NCI-H1930 (cell line): ENCODE data around the gene EIF4E2.
"Not testable (repeated sequence)": the region's sequence is repeated elsewhere in the genome, so short reads cannot be mapped to it uniquely, and the experiment has no call there.

Experiments used
- DNase-seq, 2 experiments: peaks; one replicate each; lab custom pipeline; 2025; lab: John Stamatoyannopoulos, UW

EIF4E2 gene

DNA sequence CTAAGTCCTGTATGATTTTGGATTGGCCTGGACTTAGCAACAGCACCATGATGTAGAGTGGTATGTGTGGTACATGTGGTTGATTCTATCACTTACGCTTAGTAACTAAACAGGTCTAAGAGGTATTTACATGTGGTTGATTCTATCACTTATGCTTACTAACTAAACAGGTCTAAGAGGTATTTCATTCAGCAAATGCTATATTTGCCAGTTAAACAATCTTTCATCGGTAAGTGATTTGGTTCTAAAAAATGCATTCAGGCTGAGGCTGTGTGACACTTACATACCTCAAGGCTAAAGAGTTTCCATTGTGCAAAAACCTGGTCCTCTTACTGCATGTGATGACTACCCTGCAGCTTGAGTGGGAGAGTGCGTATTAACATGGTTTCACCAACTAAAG, 13.1 kb downstream of the EIF4E2 start:
- no peak for DNase-seq

DNA sequence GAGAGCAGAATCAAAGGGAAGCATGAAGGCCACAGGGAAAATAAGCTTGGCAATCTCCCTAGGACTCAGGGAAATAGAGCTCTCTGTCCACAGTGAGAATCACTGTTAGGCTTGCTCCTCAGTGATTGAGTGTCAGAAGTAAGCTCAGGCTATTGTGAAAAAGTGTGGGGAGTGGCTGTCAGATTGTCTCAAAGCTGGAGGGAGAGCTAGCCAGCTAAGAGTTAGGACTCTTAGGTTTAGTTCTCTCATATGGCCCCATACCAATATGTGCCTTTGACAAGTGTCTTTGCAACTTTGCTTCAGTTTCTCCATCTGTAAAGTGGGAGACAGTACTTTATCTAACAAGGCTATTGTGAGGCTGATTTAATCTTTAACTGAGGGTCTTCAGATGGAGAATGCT, 17.2 kb downstream of the EIF4E2 start:
- DNase-seq = no peak

DNA sequence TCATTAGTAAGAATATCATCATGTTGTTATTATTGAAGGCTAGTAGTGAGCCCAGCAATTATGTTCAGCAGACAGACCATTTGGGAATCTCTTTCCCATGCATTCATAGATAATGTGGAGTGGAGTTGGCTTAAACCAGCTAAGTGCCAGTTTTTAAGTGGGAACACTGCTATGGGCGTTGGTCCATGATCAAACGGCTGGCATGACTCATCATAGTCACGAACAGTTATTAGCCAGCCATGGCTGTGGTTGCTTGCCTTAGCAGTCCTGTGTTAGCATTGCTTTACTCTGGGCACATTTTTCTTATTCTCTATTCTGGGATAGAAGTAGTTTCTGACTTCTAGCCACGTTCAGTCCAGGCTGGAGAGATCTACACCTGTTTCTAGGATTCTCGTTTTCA, 17.7 kb downstream of the EIF4E2 start:
- no peak for DNase-seq

DNA sequence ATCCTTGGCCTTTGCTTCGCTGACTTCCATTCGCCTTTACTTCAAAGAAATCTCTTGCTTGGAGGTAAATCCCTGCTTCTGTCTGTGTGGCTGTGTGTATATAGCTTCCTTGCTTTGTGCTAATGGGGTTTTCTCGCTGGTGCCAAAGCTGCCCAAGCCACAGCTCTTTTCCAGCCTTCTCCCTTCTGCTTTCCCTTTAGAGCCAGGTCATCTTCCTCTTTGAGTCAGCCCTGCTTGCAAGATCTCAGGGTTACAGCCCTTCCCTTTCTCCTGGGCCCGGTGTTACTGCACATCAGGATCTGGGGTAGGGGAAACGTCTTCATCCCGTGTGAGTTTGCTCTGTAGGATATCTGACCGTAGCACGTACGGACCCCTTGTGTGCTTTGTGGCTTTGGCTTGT, 19.1 kb downstream of the EIF4E2 start:
- DNase-seq = no peak

DNA sequence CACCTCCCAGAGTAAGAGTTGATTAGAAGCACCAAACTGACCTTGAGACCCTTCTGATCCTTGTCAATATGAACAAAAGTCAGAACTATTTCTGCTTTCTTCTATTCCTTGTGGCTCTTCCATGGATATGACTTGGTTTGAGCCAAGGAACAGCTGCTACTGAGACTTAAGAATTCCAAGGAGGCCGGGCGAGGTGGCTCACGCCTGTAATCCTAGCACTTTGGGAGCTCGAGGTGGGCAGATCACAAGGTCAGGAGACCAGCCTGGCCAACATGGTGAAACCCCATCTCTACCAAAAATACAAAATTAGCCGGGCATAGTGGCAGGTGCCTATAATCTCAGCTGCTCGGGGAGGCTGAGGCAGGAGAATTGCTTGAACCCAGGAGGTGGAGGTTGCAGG, 20.0 kb downstream of the EIF4E2 start:
- not testable (repeated sequence) for DNase-seq

DNA sequence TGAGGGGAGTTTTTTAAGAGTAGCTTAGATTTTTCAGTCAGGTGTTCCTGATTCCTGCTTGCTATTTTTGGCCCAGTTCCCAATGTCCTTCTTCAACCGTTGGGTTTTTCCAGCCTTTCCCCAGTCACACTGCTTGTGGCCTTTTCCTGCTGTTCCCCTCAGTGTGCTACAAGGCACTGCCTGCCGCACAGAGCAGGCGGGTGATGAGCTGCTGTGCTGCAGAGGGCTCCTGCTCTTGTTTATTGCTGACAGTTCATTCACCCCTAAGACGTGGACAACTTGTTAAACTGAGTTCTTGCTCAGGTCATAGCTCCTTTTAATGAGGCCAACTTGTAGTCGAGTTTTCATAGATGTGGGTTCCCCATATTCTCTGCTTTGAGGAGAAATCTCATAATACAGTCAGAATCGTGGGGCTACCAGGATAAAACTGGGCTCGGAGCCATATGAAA, 20.6 kb downstream of the EIF4E2 start:
- no peak for DNase-seq

DNA sequence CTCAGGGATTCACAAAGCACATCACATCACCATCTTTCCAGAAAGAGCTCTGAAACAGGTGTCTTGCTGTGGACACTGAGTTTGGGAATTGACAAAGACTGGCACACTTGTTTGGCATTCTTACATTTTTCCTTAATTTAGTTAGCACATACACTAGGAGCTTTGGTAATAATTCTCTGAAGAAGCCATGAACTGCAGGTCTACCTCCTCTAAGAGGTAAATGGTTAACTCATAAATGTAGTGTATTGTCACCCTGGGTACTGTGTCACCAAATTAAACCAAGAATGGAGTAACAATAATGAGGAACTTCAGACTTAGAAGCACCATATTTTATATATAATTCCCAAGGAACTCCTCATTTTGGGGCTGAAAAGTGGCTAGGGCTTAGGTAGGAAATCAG, 22.6 kb downstream of the EIF4E2 start:
- DNase-seq = no peak

DNA sequence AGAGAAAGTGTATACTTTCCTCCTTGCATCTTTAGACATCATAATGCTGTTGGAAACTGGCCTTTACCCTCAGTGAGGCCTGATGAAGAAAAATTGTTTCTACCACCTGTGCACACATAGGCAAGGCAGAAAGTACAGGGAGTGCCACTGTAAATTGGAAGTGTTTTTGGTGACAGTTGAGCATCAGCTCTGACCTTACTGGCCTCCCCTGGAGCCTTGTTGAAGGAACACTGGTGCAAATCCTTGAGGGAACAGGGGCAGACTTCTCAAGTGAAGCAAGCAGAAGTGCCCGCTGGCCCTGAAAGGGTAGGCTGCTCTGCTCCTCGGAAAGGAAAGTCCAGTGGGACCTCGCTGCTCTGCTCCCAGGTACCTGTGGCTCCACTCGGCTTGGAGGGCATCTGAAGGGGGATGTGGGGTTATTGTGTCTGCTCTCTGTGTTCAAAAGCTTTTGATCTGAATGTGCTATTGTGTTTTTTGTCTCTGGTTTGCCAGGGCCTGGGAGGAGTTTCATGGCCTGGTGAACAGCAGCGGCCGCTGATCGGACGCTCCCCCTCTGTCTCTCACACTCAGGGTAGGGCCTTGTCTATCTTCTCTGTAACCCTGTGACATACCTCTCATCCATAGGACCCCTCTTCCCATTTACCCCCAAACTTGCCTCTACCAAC, 23.4 kb downstream of the EIF4E2 start:
- no peak for DNase-seq

DNA sequence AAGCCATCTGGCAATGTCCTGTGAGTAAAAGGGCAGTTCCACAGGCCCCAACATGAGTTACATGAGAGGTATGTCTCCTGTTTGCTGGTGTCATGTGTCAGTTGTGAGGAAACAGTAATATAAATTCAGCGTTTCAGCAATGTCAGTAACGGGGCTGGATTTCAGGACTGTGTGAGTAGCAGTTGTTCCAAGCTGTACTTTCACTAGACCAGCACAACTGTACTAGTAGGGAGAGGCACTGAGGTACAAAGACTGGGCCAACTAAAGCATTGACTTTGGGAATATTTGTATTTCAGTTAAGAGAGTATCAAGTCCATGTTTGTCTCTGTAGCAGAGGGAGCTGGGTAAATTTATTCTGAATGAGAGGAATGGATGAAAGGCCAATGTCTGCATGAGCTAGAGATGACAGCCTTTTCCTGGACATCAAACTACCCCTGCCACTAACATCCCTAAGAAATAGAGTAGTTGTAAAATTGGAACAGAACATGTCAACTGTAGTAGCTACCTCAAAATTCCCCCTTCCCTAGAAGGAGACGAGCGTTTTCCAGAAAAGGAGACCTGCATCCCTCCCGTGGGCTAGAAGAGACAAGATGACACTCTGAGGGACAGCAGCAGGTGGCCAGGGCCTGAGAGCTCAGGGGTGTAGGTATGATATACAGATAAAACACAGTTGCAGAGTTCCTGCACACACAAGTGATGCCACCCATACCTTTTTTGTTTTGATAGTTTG, 24.4 kb downstream of the EIF4E2 start:
- no peak for DNase-seq

DNA sequence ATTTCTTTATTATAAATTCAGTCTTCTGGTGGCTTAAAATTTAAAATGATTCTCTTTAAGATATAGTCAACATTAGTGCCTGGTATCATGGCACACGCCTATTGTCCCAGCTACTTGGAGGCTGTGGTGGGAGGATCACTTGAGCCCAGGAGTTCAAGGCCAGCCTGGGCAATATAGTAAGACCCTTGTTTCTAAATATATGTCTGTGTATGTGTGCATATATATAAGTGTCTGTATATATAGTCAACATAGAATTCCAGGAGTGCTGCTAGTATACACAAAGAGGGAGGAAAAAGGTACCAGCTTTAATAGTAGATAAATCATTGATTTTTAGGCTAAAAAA, 24.9 kb downstream of the EIF4E2 start:
- no peak for DNase-seq

DNA sequence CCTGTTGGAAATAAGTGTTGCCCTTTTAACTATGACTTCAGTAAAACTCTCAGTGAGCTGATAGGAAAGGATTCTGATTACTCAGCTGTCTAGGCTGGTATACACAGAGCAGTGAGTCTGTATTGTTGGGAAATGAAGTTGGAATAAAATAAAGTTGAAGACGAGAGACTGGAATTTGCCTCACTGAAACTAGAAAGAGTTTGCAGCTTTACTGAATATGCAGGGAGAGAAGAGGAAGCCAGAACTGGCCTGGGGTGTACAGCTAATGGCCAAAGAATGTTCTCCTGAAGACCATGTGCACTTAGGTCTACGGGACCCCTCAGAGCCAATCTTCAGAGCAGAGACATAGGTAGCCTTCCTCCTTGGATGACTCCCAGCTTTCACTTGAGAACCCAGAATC, 26.5 kb downstream of the EIF4E2 start:
- no peak for DNase-seq

DNA sequence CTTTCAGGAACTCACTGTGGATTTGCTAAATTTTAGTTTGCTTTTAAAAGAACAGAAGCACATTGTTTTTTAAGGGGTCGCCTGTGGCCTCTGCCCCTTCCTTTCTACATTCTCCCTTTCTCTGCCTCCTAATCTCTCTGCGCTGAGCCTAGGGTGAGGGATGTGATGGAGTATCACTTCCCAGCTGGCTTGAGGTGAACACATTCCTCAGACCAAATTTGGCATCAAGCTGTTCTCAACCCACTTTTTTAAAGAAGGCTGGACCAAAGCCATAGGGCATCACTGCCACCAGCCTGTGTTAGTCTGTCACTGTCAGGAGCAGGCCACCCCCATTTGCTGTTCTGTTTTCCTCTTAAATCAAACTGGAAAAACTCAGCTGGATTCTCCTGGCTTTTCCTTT, 27.4 kb downstream of the EIF4E2 start:
- no peak for DNase-seq

DNA sequence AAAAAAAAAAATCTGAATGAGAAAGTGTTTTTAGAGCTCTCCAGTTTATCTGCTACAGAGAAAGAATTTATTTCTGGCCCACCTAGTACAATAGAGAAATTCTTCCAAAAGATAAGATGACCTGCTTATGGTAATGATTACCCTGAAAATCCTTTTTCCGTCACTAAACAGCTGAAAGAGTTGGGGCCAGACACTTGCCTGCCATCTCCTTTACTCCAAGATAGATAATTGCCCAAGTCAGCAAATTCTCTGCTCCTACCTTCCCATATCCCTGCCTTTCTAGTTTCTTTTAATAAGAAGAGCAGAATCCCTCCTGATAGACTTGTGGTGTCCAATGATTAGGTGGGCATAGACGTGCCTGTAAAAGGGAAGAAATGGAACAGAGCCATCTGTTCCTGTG, 28.1 kb downstream of the EIF4E2 start:
- DNase-seq = no peak

DNA sequence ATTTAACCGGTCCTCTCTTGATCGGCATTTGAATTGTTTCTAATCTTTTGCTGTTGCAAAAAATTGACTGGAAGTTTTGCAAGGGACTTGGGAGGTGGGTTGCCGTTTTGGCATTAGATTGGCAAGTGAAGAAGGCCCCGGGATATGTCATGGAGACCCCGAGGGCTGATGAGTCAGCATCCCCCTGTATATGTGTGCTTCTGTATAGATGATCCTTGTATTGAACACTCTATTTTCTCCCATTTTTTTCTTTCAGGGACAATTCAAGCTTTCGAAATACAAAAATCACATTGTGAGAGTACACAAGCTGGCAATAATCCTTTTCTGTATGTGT, 30.1 kb downstream of the EIF4E2 start:
- DNase-seq = no peak

DNA sequence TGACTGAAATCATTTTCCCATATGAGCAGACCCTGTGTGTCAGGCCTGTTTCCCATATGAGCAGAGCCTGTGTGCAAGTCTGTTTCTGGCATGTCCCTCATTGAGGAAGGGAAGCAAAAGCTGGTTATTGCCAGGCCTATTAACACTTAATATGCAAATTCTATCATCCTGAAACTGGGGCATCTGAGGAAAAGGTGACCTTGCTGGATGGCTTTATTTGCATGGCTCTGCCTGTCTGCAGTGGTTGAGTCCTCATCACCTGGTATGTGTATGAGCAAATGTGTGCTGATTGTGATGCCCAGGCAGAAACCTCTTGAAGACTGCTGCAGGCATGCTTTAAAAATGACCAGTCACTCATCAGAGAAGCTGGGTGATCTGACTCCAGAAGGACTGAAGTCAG, 31.2 kb downstream of the EIF4E2 start:
- no peak for DNase-seq

DNA sequence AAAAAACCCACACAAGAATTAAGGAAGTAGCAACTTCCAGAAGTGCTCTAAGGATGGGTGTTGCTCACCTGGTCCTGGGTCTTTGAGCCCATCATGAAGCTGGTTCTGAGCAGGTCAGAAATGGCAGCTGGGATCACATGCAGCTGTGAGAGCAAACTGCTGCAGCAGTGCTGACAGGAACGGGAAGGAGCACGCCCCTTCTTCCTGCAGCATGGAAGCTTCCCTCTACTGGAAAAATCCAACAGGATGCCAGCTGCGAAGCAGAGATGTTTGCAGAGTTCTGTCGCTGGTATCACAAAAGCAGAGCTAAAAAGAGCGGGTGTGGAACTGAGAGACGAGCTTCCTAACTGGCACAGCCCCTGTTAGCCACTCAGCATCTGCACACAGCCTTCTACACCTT, 33.7 kb downstream of the EIF4E2 start:
- no peak for DNase-seq

DNA sequence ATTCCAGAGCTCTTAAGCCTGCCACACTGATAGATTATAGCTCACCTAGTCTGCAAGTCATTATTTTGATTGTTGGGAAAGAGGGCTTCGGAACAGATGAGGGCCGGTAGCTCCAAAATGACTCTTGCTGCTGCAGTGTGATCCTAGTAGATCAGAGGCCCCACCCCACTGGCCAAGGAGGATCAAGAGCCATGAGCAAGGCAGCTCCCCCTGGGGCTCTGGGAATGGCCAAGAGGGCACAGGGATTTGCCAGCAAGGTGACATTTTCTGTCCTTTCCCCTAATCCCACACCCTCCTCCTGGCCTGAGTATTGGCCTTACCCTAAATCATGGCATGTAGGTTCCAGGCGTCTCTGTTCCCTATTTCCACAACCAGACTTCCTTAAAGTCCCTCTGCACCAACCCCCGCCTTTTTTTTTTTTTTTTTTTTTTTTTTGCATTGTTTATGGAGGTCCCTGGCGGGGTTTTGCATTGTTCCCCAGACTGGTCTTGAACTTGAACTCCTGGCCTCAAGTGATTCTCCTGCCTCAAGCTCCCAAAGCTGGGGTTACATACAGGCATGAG, 36.5 kb downstream of the EIF4E2 start:
- no peak for DNase-seq

DNA sequence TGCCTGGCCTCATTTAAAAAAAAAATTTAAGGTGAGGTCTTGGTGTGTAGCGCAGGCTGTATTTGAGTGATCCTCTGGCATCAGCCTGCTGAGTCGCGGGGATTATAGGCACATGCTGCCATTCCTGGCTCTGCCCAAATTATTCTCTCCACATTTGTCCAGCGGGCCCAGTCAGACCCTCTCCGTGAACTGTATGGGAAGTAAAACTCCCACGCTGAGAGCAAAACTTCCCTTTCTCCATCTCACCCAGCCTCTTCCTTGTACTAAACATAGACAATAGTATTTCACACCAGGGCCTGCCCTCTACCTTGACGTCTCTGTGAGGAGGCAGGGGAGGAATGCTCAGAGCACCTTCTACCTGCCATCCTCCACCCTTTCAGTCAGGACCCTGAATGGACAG, 37.0 kb downstream of the EIF4E2 start:
- DNase-seq = no peak

DNA sequence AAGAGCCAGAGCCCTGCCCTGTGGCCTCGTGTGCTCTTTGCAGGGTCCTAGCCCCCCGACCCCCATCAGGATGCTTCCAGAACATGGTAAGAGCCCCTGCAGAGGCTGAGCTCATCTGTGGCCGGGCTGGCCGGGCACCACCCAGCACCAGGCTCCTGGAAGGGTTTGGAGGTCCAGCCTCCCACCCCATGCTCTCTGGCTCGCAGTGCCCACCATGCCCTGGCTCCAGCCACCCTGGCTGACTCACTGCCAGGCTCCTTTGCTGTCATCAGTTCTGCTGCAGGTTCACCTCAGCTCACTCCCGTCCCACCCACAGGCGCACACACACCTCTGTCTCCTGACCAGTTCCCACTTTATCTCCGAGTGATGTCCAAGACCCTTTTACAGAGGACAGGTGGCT, 37.5 kb downstream of the EIF4E2 start:
- DNase-seq = no peak

DNA sequence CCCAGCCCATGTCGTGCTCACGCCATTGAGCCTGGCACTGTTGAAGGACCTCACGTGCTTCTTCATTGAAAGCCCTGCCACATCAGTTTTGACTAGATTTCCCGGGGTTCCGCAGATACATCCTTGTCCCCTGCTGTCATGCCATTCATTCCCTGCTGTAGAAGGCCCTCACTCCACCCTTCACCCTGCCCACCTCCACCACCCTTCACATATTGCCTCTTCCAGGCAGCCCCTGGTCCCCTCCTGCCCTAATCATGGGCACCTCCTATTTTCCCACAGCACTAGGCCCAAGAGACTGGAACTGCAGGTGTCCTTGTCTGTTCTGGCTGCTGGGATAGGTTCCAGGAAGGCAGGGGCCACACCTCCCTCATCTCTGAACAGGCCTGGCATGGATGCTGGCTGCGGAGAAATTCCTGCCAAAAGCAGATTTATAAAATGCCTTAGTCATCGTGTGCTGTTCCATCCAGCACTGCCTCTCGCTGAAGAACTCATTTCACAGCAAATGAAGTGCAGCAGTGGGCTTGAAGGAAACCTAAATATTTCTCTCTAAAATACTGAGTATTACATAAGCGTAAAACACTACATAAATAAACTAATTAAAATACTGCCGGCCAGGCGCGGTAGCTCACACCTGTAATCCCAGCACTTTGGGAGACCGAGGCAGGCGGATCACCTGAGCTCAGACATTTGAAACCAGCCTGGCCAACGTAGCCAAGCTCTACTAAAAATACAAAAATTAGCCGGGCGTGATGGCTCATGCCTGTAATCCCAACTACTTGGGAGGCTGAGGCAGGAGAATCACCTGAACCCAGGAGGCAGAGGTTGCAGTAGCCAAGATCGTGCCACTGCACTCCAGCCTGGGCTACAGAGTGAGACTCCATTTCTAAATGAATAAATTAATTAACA, 38.4 kb downstream of the EIF4E2 start:
- no peak for DNase-seq

DNA sequence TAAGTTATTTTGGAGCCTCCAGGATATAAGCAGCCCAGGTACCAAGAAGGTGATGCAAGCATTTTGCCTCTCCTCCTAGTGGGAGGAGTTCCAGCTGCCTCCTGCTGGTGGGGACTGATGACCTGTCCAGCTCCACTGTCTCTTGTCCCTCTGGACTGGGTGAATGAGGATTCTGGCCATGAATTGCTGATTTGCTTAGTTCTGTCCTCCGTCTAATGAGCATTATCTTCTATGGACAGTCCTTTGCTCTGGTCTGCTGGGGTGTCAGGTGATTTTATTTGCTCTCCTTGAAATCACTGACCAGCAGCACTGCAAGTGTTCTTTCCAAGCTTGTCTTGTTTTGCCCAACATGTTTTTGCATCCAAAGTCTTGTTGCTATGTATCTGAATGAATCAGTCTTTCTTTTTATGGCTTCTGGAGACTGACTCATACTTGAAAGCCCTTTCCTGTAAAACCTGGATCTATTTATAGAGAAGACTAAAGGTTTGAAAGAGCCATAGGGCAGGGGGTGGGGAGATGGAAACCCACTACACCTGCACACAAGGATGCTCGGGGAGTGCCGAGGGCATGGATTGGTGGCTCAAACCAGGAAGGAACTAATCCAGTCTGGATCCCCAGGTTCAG, 42.4 kb downstream of the EIF4E2 start:
- no peak for DNase-seq

DNA sequence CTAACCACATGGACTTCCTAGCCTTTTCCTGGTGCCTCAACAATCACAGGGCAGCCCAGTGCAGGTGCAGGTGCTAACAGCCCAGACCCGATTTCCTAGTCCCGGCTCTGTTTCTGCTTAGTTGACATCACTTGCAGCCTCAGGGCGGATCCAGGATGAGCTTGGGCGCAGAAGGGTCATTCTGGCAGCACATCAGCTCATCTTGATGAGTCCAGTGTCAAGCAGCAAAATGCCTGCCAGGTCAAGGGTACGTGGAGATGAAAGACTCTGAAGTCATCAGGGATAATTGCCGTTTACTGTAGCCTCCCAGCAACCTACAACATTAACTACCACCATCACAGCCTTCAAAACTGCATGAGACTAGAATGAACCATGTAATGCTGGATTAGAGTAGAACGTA, 43.5 kb downstream of the EIF4E2 start:
- DNase-seq = no peak
